HG03521 (cell line): ENCODE measurements around the gene MYO3A.
"Not testable (repeated sequence)": the region's sequence is repeated elsewhere in the genome, so short reads cannot be mapped to it uniquely, and the experiment has no call there.

ENCODE experiments used
- ATAC-seq: cut with Tn5 transposase; IDR thresholded peaks from one replicate; pipeline ENCODE4 v1.9.1; 2021; ENCODE audit warnings: mild to moderate bottlenecking, moderate library complexity; ENCODE audit not compliant: unreplicated experiment

The MYO3A gene

GRCh38 chr10:26067680-26068079 is 133.7 kb downstream of the MYO3A start:
- no peak for ATAC-seq

GRCh38 chr10:26080971-26081370 is 146.9 kb downstream of the MYO3A start:
- ATAC-seq: not testable (repeated sequence)

GRCh38 chr10:26081459-26081858 is 147.4 kb downstream of the MYO3A start:
- ATAC-seq: no peak

GRCh38 chr10:26085549-26085948 is 151.5 kb downstream of the MYO3A start:
- ATAC-seq: no peak

GRCh38 chr10:26087666-26088065 is 153.6 kb downstream of the MYO3A start:
- no peak for ATAC-seq

GRCh38 chr10:26090026-26090425 is 156.0 kb downstream of the MYO3A start:
- ATAC-seq: no peak

GRCh38 chr10:26090762-26091161 is 156.7 kb downstream of the MYO3A start:
- ATAC-seq: no peak

GRCh38 chr10:26093229-26093628 is 159.2 kb downstream of the MYO3A start:
- no peak for ATAC-seq

- ATAC-seq: no peak
Observed at GRCh38 chr10:26095781-26096180, 161.8 kb downstream of the MYO3A start.

- not testable (repeated sequence) for ATAC-seq
Observed at GRCh38 chr10:26097549-26097948, 163.5 kb downstream of the MYO3A start.

GRCh38 chr10:26112532-26112931 is 178.5 kb downstream of the MYO3A start:
- no peak for ATAC-seq

GRCh38 chr10:26138613-26139012 is 204.6 kb downstream of the MYO3A start:
- no peak for ATAC-seq

- ATAC-seq: no peak
Observed at GRCh38 chr10:26156019-26156418, 222.0 kb downstream of the MYO3A start.

GRCh38 chr10:26157734-26158133 is 223.7 kb downstream of the MYO3A start:
- ATAC-seq: no peak

GRCh38 chr10:26169466-26169865 is 235.4 kb downstream of the MYO3A start:
- ATAC-seq: no peak

- no peak for ATAC-seq
Observed at GRCh38 chr10:26172131-26172530, 238.1 kb downstream of the MYO3A start.

GRCh38 chr10:26173837-26174236 is 239.8 kb downstream of the MYO3A start:
- ATAC-seq: no peak

GRCh38 chr10:26177341-26177740 is 243.3 kb downstream of the MYO3A start:
- no peak for ATAC-seq

- ATAC-seq: no peak
Observed at GRCh38 chr10:26194275-26194674, 260.2 kb downstream of the MYO3A start.

GRCh38 chr10:26197248-26197647 is 263.2 kb downstream of the MYO3A start:
- ATAC-seq: no peak

GRCh38 chr10:26198119-26198518 is 264.1 kb downstream of the MYO3A start:
- ATAC-seq: no peak

- ATAC-seq: no peak
Observed at GRCh38 chr10:26199841-26200240, 265.8 kb downstream of the MYO3A start.

- no peak for ATAC-seq
Observed at GRCh38 chr10:26205223-26205622, 271.2 kb downstream of the MYO3A start.
